Mesothelial cell of epicardium (in vitro differentiated cells): Measurements from ENCODE around the gene EXOG. TPM values are rescaled to one million over a fixed set of nuclear protein-coding genes. Genes with fewer than 3 reads are reported as not detected.

Source experiments
- DNase-seq, 2 experiments: peaks; one replicate each; pipeline ENCODE4 v3.0.0; 2021; ENCODE audit warnings: low spot score in 2 of 2; ENCODE audit not compliant: unreplicated experiment in 2 of 2
- H3K27ac Mint-ChIP-seq: 2 replicates; pipeline ENCODE4 v1.8.0; 2021; ENCODE audit warnings: mixed read lengths
- H3K27me3 Mint-ChIP-seq: 2 replicates; pipeline ENCODE4 v1.8.0; 2021; ENCODE audit warnings: low read depth, mixed read lengths
- H3K36me3 Mint-ChIP-seq: 2 replicates; pipeline ENCODE4 v1.8.0; 2021; ENCODE audit warnings: mixed read lengths
- H3K4me1 Mint-ChIP-seq: 2 replicates; pipeline ENCODE4 v1.8.0; 2021; ENCODE audit warnings: mixed read lengths
- H3K4me3 Mint-ChIP-seq: 2 replicates; pipeline ENCODE4 v1.8.0; 2021; ENCODE audit warnings: mild to moderate bottlenecking, moderate library complexity, mixed read lengths
- H3K9me3 Mint-ChIP-seq: 2 replicates; pipeline ENCODE4 v1.8.0; 2021; ENCODE audit warnings: mixed read lengths
- total RNA-seq: library from RNA; stranded (reverse); gene quantifications from 3 replicates; pipeline ENCODE4 v1.2.1, GENCODE V29; 2021
- TF ChIP-seq, protein P1 (sequence below): fragments of 200-600 bp; sonication (generic); IDR thresholded peaks from one replicate; pipeline ENCODE4 v1.5.0; 2021; ENCODE audit warnings: antibody characterized with exemption; ENCODE audit not compliant: unreplicated experiment

EXOG gene
- total RNA-seq, 1 donor from 2014 or later, result 19.5 TPM

DNA sequence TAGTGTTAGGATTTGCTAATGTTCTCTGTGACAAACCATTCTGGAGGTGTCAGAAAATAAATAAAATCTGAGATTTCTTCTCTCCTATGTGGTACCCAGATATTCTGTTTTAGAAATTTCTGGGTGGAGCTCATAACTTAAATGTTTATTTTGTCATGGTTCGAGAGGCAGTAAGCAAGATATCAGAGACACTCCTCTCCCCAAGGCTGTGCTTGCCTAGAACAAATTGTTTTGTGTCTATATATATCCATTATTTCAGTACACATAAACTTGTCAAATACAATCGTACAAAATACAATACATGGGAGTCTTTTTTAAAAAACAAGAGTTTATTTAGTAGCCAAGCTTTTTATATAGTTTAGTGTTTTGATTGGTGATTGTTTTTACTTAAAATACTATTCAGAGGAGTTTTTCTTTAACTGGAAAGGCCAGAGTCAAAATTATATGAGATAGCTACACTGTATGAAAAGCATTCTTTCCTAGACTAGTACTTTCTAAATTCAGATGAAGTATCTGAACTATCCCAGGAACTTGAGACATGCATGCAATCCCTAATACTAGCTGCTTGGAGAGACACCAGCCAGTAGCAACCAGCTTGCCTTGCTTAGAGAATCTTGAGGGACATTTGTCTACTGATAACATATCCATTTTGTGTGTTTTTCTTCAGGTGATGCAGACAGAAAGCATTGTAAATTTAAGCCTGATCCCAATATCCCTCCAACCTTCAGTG, 4.7 kb downstream of the EXOG start:
- no peak for DNase-seq
- TF ChIP-seq, protein P1, sequence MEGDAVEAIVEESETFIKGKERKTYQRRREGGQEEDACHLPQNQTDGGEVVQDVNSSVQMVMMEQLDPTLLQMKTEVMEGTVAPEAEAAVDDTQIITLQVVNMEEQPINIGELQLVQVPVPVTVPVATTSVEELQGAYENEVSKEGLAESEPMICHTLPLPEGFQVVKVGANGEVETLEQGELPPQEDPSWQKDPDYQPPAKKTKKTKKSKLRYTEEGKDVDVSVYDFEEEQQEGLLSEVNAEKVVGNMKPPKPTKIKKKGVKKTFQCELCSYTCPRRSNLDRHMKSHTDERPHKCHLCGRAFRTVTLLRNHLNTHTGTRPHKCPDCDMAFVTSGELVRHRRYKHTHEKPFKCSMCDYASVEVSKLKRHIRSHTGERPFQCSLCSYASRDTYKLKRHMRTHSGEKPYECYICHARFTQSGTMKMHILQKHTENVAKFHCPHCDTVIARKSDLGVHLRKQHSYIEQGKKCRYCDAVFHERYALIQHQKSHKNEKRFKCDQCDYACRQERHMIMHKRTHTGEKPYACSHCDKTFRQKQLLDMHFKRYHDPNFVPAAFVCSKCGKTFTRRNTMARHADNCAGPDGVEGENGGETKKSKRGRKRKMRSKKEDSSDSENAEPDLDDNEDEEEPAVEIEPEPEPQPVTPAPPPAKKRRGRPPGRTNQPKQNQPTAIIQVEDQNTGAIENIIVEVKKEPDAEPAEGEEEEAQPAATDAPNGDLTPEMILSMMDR, result no peak
- peaks cover 6% of the 10 kb centered on the region for H3K4me1 Mint-ChIP-seq
- H3K27ac Mint-ChIP-seq, result no peak overlapping the region
- H3K4me3 Mint-ChIP-seq, result no peak overlapping the region
- H3K36me3 Mint-ChIP-seq, result peaks cover 9% of the 10 kb centered on the region
- H3K27me3 Mint-ChIP-seq, result no peaks in the 10 kb centered on the region
- H3K9me3 Mint-ChIP-seq, result no peaks in the 10 kb centered on the region

DNA sequence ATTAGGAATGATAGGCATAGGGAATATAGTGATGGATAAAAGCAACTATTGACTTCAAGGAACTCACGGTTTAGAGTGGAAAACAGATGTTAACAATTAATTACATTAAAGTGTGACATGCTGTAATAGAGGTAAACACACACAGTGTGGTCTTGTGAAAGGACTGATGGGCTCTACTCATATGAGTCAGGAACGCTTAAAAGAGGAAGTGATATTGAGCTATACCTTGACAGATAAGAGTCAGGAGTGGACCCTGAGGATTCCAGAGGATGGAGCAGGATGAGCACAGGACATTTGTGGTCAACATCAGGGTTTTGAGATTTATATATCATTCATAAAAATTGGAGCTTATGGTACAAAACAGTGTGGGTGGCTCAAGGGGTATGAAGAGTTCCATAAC, 11.0 kb downstream of the EXOG start:
- TF ChIP-seq, protein P1, result no peak
- Mint-ChIP-seq H3K9me3 (no peaks in the 10 kb centered on the region), H3K4me3 (no peak overlapping the region), H3K27me3 (no peaks in the 10 kb centered on the region), H3K36me3 (peaks cover 17% of the 10 kb centered on the region), H3K27ac (no peak overlapping the region), H3K4me1 (no peaks in the 10 kb centered on the region)
- no peak for DNase-seq

DNA sequence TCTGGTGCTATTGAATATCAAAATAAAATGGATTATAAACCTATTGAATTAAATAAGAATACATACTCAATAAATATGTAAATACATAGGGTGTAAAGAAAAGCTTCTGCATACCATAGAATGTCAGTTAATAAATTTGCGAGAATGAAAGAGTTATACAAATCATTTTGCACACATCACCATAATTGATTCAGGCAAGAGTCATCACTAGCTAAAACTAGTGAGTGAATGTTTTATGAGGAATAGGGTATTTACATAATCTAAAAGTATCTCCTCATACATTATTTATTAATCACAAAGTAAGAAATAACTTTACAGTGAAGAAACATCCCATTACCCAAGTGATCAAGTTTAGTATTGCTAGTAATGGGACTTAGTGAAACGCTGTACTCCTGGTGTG, 13.6 kb downstream of the EXOG start:
- Mint-ChIP-seq H3K4me1 (no peaks in the 10 kb centered on the region), H3K27ac (no peak overlapping the region), H3K36me3 (peaks cover 21% of the 10 kb centered on the region), H3K27me3 (no peaks in the 10 kb centered on the region), H3K9me3 (no peaks in the 10 kb centered on the region), H3K4me3 (no peak overlapping the region)
- TF ChIP-seq, protein P1, result no peak
- no peak for DNase-seq

DNA sequence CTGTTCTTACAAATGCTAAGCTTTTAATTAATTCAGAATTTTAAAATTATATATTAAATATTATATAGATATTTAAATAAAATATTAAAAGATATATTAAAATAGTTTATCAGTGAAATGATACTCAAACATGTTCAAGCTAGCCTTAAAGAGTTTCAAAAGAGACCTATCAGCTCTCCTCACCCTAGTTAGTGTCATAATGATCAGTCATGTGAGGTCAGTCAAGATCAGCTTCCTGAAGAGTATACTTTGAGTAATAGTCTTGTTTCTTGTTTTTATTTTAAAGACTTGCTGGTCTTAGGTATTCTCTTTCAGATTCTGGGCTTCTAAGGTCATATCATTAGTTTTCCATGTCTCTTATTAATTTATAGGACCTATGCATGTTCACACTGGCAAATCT, 14.5 kb downstream of the EXOG start:
- Mint-ChIP-seq H3K9me3 (no peaks in the 10 kb centered on the region), H3K4me1 (no peaks in the 10 kb centered on the region), H3K4me3 (no peak overlapping the region), H3K36me3 (peaks cover 21% of the 10 kb centered on the region), H3K27ac (no peak overlapping the region), H3K27me3 (no peaks in the 10 kb centered on the region)
- TF ChIP-seq, protein P1, result no peak
- DNase-seq, result no peak

DNA sequence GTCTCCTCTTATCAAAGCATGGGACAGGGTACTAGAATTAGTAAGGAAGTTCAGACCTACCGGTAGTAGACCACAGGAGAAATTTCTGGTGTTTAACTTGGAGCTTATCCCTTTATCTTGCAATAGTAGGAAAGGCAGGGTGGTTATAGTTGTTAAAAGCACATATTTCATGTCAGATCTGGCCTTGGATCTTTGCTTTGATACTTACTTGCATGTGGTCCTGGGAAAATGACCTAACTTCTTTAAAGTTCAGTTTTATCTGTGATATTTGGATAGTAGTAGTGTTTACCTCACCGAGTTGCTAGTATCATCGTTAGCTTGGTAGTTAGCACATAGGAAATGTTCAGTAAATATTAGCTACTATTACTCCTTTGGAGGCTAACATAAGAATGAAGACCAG, 15.4 kb downstream of the EXOG start:
- TF ChIP-seq, protein P1, result no peak
- no peak for DNase-seq
- no peaks in the 10 kb centered on the region for H3K4me1 Mint-ChIP-seq
- no peaks in the 10 kb centered on the region for H3K9me3 Mint-ChIP-seq
- H3K4me3 Mint-ChIP-seq, result no peak overlapping the region
- no peaks in the 10 kb centered on the region for H3K27me3 Mint-ChIP-seq
- no peak overlapping the region for H3K27ac Mint-ChIP-seq
- peaks cover 24% of the 10 kb centered on the region for H3K36me3 Mint-ChIP-seq
